Measurements from ENCODE around the gene BAIAP2. TPM values are rescaled to one million over a fixed set of nuclear protein-coding genes. Genes with fewer than 3 reads are reported as not detected.
A peak's percentile ranks its signal among the peaks of the same experiment; 100 is the strongest.

BAIAP2 gene
- total RNA-seq: 11.2 and 12.0 TPM in 2 replicates
- total RNA-seq (2013): 1.3 TPM
- 1.3 and 2.0 TPM in 2 replicates for polyA plus RNA-seq
- polyA minus RNA-seq: 1.0 and 4.1 TPM in 2 replicates

- ChIA-PET CTCF (no interaction called here), POLR2A (interaction anchor here (0.6 to 1.0 kb wide), 2 partner anchors 11 to 580 kb away, joined by 3 read pairs; no protein-coding TSS in a partner anchor)
These were observed at the start of gene BAIAP2 for GRCh38 chr17:81034779-81035520. TSS of gene BAIAP2 (plus strand) at chr17:81035151. CDS start at chr17:81035255, 104 bp downstream.

More at GRCh38 chr17:81034779-81035520, at the start of gene BAIAP2:
- DNase-seq (peak; percentile 94), ATAC-seq (ENCODE audit: low read depth) (peak; percentile 85)
- Histone ChIP-seq H3K27ac (ENCODE audit: low read length in 2 of 2) (no peak within 1 kb of the TSS), H3K4me1 (ENCODE audit: control insufficient read depth in 2 of 2, insufficient read depth in 2 of 2, low read length in 2 of 2) (peaks cover 12 to 16% of the 10 kb centered on the region in 2 donors), H3K9me3 (ENCODE audit: control extremely low read depth in 1 of 3, control insufficient read depth in 2 of 3, insufficient read depth in 1 of 3, low read length in 2 of 3) (peaks cover 0 to 9% (median 0%) of the 10 kb centered on the region in 3 donors), H2AFZ (ENCODE audit: insufficient read depth, low read depth, low read length, poor library complexity, severe bottlenecking) (peak within 1 kb of the TSS; percentile 61), H3K9ac (ENCODE audit: low read length) (peak within 1 kb of the TSS; percentile 62), H3K4me2 (replicated peaks; ENCODE audit: low read depth, low read length, poor library complexity, severe bottlenecking) (peak within 1 kb of the TSS; percentile 90), H3K27me3 (replicated peaks in 1 of 4; ENCODE audit: control extremely low read depth in 1 of 4, control insufficient read depth in 3 of 4, insufficient read depth in 4 of 4, low read length in 3 of 4) (peaks cover 0 to 68% (median 14%) of the 10 kb centered on the region in 4 experiments), H3K79me2 (ENCODE audit: control insufficient read depth, insufficient read depth, low read length) (no peaks in the 10 kb centered on the region), H4K20me1 (ENCODE audit: control insufficient read depth, insufficient read depth, low read length, poor library complexity, severe bottlenecking) (no peaks in the 10 kb centered on the region), H3K36me3 (replicated peaks in 1 of 2; ENCODE audit: control extremely low read depth in 1 of 2, control insufficient read depth in 1 of 2, extremely low read depth in 1 of 2, insufficient read depth in 2 of 2, low read length in 1 of 2) (no peaks in the 10 kb centered on the region), H3K4me3 (ENCODE audit: control extremely low read depth in 1 of 5, extremely low read depth in 1 of 5, insufficient read depth in 1 of 5, low read depth in 2 of 5, low read length in 4 of 5) (peak within 1 kb of the TSS; percentile 21 to 70 (median 61))
- no peaks in the 10 kb centered on the region for H3K9me3 Mint-ChIP-seq (ENCODE audit: insufficient read depth)
- TF ChIP-seq EZH2 (IDR thresholded peaks at IDR 0.05; ENCODE audit: borderline replicate concordance, insufficient read depth, low read depth, low read length, poor library complexity, severe bottlenecking) (no peak), CTCF (IDR thresholded peaks at IDR 0.05) (no peak)
- intact Hi-C loops (cut with micrococcal nuclease): loop anchor here (2.0 to 5.0 kb wide), 2 partner anchors 16 to 43 kb away; partner anchors contain the start of gene CHMP6
- H3K27me3 Mint-ChIP-seq: peaks cover 54% of the 10 kb centered on the region
- WGBS (ENCODE audit: insufficient coverage): under 1% methylated on average over 82 of the region's 92 CpGs
- peak within 1 kb of the TSS; percentile 95 for H3K4me3 Mint-ChIP-seq
- peak within 1 kb of the TSS; percentile 90 for H3K27ac Mint-ChIP-seq
- H3K4me1 Mint-ChIP-seq: peaks cover 13% of the 10 kb centered on the region
